ENCODE results near the gene SIT1.

SIT1 gene, protein sequence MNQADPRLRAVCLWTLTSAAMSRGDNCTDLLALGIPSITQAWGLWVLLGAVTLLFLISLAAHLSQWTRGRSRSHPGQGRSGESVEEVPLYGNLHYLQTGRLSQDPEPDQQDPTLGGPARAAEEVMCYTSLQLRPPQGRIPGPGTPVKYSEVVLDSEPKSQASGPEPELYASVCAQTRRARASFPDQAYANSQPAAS

DNA sequence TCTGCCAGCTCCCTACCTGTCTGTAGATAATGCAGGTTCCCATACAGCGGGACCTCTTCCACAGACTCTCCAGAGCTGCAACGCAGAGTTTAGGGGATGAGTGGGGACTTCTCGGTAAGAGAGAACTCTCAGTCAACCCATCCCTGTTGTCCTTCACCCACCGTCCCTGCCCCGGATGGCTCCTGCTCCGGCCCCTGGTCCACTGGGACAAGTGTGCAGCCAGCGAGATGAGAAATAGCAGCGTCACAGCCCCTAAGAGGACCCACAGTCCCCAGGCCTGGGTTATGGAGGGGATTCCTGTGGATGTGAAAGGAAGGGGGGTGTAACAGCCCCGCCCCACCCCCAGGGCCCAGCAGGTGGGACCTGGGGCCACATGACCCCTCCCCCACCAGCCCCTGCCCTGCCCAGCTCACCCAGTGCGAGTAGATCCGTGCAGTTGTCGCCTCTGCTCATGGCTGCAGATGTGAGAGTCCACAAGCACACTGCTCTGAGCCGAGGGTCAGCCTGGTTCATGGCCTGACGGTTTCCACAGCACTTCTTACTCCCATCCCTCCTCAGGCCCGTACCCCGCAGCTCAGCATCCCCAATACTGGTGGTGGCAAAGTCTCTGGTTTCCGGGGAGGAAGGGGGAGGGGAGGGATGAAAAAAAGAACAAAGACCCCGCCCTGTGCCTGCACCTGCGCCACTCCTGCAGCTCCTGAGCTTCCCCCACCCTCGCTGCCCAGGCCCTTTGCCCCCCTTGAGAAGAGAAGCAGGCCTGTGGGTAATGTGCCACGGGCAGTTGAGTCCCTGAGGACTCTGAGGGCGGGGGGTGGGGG lies at the start of gene SIT1:
SIT1 (minus strand) TSS at position 591 of the 818 bp plus-strand sequence; CDS start at position 513, 78 bp downstream.
- no peak for FAIRE-seq

DNA sequence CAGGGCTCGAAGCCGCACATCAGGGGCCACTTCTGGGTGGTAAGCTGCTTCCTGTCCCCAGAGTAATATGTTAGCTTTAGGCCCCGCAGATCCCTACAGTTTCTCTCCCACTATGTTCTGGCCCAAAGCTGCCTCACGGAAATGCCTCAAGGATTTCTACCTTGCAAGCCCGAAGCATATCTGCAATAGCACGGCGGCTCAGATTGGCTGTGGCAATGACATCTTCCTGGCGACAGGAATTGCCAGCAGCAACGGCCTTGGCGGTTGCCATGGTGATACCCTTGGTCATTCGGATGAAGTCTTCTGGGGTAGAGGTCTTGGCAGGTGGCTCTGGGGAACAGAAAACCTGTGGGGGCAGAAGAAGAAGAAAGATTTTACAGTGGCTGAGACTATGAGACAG lies 49.3 kb upstream of the SIT1 start:
- DNase-seq (ENCODE audit: low spot score) (no peak), FAIRE-seq (no peak)

More for the DNA sequence above, at the start of gene SIT1:
- DNase-seq (ENCODE audit: low spot score): no peak

DNA sequence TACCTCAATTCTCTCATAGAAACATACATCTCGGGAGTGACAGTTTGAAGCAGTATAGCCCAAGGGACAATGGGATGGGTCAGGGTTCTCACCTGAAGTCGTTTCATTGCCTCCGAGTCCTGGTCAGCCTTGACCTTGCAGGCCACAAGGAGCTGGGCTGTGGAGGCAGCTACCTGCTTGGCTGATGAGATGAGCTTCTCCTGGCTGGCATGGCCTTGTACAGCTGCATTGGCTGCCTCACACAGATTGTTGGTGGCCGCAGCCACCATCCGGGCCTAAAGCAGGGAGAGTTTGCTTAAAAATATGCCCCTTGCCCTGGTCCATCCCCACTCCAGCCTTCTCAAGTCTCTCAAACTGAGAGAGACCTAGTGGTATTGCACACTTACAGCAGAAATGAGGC lies 47.5 kb upstream of the SIT1 start:
- FAIRE-seq (no peak), DNase-seq (ENCODE audit: low spot score) (no peak)

DNA sequence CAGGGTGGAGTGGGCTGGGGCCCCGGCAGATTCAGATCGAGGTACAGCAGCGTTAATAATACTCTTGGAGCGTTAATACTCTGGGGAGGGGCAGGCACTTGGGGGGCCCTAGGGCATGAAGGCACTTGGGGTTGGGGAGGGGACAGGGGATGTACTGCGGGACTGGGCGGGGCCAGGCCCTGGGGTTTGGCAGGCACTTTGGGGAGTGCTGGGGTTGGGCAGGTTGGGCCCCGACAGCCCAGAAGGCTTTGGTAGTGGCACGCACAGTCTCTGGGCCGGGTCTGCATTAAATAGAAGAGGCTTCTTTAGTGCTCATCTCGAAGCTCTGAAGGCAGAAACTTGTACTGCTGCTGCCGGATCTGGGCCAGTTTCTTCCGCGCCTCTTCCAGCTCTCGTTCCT lies 46.8 kb upstream of the SIT1 start:
- FAIRE-seq: no peak
- DNase-seq (ENCODE audit: low spot score): no peak

DNA sequence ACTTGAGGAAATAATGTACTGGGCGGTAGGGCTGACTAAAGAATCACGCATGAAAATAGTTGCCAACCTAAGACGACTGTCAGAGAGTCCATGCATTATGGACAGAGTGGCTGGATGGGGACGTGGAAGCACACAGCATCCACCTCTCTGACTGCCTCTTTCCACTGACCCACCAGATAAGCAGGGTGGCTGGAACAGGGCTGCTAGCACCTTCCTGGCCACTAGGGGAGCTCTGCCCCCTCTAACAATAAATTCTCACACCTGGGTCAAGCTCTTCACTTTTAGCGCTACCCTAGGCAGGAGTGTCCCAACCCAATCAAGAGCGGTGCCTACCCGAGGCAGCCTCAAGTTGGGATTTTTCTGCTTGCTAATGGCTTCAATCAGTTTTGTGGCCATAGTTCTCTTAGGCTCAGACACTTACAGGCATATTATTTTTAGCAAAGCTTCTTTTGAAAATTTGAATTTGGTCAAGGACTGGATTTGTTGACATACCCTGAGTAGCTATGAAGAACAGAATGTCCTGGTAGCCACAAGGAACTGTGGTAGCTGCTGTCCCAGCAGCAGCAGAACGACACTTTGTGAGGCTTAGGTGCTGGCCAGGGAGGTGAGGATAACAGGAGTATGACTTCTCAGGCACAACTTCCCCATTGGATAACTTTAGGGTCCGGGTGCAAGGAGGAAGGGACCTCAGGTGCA lies 45.9 kb upstream of the SIT1 start:
- FAIRE-seq (no peak), DNase-seq (ENCODE audit: low spot score) (peak; percentile 29)

DNA sequence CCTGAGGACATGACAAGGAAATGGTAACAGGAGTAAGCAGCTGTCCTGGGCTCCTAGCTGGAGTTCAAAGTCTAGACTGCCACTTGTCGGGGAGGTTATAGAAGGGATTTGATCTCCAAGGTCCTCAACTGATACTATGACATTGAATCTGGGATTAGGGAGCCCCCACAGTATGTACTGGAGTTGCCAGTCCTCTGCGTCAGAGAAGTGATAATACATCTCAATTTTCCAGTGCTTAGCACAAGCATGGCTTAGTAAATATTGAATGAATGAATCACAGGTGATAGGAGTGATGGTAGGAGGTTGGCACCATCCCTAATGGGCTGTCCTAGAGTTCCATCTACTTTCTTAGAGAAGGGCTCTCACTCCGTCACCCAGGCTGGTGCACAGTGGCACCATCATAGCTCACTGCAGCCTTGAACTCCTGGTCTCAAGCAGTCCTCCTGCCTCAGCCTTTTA lies 45.2 kb upstream of the SIT1 start:
- FAIRE-seq: no peak
- DNase-seq (ENCODE audit: low spot score): no peak

DNA sequence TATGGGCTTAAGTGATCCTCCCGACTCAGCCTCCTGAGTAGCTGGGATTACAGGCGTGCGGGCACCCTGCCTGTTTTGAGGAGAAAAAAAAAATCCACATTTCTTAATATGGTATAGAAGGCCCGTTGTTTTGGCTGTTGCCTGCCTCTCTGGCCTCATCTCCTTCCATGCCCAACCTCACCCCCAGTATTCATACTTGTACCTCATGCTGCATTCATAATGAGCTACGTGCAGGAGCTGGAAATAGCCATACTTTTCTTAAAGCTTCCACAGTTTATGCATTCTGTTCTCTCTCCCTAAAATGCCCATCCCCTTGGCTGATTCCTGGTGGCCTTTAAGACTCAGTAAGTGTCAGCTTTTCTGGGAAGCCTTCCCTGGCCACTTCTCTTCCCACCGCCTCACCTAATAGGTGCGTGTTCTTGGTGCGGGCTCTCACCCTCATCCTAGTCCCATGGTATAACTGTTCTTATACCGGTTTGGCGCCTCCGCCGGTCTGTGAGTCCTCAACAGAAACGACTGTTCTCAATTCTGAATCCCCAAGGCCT lies 41.1 kb upstream of the SIT1 start:
- DNase-seq (ENCODE audit: low spot score) (no peak), FAIRE-seq (no peak)

DNA sequence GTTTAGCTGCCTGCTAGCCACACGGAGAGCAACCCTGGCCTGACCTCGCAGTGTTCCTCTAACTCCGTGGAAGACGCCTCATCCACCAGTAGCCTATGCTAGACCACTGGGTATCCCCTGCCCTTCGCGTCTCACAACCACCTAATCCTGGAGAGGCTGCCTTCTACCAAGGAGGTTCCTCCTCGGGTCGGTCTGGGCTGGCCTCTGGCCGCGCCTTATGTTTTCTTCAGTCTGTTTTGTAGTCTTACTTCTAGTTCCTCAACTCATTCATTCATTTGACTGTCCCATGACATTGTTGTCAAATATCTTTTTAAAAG lies 40.6 kb upstream of the SIT1 start:
- FAIRE-seq: no peak
- no peak for DNase-seq (ENCODE audit: low spot score)

DNA sequence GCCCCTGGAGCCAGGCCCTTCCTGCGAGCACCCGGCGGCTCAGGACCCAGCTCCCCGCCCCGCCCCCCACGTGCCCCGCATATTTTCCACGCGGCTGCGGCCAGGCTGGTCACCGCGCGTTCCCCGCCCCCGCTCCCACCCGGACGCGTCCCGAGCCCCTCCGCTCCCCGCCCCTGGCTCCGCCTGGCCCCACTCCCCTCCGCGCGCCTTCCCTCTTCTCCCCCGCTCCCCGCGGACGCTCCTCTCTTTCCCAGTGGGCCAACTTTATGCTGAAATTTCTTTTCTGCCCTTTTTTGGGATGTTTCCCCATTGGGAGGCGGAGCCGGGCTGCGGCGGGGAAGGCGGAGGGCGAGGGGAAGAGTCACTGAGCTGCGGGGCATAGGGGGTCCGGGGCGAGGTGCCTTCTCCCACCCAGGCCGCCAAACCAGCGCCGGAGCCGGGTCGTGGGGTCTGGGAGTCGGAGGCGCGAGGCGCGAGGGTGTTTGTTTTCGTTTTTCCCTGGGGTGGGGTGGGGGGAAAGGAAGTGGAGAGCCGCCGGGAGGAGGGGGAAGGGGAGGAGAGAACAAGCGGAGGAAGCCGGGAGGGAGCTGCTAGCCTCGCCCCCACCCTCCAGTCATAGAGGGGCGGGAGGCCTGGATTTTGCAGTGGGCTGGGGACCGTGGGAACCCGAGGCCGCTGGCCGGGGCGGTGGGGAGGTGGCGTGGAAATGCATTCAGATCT lies 40.0 kb upstream of the SIT1 start:
- FAIRE-seq: no peak
- no peak for DNase-seq (ENCODE audit: low spot score)

DNA sequence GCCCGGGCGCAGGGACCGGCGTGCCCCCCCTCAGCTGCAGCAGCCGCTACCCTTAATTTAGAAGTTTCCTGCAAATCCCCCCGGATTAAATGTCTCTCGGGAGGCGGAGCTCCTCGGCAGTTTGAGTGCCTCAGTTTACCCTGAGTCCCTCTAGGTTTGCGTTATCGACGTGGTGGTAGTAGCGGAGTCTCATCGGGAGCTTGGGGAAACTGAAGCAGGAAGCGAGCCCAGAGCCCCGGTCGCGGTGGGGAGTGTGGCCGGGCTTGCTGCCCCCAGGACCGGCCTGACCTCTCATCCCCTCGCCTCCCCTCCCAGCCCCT lies 39.5 kb upstream of the SIT1 start:
- no peak for DNase-seq (ENCODE audit: low spot score)
- FAIRE-seq: no peak

DNA sequence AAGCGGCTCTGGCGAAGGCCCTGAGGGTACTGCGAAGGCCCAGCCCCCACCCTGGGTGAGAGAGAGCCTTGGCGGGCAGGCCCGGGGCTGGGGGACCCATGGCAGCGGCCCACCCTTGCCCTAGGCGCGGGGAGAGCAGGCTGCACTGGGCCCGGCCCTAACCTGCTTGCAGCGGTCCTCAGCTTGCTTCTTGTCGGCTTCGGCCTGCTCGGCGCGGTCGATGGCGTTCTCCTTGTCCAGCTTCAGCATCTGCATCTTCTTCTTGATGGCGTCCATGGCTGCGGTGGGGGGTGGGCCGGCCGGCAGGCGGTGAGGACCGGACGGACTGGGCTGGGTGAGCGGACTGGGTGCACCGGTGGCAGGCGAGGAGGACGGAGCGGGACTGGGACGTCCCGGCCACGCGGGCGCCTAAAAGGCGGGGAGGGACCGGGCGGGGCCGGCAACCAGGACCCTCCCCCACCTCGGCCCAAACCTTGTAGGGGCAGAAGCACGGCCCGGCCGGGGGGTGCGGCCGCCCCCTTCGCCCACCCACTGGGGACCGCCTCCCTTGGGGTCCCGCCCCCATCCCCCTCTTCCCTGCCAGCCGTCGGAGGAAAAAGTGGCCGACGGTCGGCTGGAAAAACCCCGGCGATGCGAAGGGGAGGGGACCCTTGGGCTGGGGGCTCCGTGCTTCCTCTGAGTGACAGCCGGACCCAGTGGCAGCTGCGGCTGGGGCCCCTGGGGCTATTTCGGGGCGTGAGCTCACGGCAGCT lies 39.0 kb upstream of the SIT1 start, which contains the start of gene TPM2:
TPM2 (minus strand) TSS at position 384 of the 752 bp plus-strand sequence; CDS start at position 276, 108 bp downstream.
- FAIRE-seq (no peak), DNase-seq (ENCODE audit: low spot score) (no peak)

DNA sequence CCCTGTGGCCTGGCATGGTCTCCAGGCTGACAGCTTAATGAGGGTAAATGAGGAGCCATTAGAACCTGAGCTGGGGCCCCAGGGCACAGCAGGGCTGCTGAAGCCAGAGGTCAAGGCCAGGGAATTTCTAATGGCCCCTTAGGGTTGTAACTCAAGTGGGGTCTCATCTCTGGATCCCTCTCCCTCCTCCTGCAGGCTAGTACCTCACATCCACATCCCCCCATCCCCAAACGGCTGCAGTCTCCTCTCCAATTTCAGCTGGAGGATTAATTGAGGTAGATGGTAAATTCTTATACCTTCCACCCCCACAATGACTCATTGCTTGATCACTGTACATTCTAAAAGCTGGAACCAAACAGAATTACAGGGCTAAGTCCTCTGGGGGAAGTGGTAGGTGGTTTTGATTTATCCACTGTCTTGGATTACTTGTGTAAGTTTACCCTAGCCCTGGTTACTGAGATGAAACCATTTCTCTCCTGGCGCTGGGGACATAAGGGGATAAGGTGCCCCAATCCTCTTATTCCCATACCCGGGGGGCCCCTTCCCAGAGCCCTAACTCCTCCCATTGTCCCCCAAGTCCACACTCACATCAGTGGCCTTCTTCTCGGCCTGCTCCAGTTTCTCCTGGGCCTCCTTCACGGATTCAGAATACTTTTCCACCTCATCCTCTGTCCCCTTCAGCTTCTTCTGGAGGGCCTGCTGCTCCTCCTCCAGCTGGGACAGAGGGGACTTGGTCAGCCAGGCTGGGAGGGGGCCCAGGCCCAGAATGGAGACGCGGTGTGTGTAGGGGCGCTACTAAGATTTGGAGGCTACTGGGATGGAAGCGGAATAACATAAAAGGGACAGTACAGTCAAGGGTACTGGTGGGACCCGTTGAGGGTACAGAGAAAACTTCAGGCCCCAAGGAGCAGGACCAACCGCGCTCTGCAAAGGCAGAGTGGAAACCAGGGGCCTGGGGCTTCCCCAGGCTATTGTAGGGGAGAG lies 38.1 kb upstream of the SIT1 start:
- DNase-seq (ENCODE audit: low spot score) (peak; percentile 78), FAIRE-seq (peak; percentile 86)

DNA sequence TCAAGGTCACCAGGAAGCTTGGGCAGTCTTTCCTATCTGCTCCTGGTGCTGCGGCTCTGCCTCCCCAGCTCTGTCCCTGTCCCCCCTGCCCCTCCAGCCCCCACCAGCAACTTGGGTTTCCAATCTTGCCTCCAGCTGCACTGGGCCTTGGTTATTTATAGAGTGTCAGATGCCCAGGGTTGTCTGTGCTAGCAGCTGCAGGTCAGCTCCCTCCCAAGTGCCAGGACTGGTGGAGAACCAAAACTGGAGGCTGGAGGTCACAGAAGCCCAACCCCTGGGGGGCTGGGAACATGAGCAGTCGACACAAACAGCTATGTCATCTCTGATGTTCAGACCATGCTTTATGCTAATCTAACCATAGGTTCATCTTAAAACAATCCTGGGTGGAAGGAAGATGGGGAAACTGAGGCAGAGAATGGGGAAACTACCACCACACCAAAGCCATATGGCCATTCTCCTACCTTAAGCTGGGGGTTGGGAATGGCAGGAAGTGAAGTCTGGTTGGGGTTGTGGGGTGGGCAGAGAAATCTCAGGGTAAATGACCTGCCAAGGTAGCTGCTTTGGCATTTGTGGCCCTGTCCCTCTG lies 37.3 kb upstream of the SIT1 start:
- DNase-seq (ENCODE audit: low spot score) (no peak), FAIRE-seq (no peak)

DNA sequence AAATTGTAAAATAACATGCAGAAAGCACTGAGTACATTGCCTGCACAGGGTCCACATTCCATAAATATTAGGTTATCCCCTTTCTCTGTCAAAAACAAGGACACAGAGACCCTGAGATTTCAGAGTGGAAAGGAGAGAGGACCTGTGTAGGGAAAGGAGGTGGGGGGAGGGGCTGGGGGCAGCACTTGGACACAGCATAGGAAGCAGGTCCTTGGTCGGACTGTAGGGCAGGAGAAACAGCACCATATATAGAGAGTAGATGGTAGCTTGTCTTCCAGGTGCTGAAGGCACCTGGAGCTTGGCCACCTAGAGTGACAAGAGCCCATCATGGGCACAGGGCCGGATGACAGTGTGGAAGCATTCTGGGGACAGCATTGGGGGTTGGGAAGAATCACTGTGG lies 36.6 kb upstream of the SIT1 start:
- FAIRE-seq: no peak

DNA sequence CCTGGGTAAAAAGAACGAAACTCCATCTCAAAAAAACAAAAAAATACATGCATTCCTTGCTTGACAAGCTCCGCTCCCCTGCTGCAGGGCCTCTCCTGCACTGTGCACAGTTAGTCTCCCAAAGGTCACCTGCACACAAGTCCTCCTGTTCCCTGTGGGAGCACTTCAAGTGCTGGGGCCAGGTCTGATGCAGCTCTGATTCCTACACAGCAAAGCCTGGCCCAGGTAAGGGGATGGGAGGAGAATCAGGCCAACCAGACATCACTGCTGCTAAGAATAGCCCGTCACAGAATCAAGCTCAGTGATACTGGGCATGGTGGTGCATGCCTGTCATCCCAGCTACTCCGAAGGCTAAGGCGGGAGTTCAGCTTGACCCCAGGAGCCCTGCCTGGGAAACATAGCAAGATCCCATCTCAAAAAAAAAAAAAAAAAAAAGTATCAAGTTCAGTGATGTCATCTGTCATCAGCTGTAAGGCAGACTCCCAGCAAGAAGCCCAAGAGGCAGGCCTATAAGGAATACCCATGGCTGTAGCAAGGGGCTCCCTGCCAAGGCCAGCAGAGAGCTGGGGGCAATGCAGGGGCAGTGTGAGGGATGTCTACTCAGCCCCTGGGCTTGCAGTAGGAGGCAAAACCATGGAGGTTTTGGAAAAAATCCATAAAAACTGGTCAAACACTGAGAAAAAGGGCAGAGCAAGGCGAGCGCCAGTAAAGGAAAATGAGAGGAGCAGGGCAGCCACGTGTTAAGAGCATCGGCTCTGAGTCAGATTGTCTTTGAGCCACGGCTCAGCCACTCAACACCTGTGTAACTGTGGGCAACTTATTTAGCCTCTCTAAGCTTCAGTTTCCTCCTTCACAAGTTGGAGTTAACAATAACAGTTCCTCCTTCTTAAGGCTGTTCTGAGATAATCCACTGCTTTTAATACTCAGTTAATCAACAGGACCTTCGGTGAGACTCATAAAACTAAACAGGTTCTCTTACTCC lies 35.8 kb upstream of the SIT1 start:
- DNase-seq (ENCODE audit: low spot score) (no peak), FAIRE-seq (no peak)

More for the DNA sequence above, 36.6 kb upstream of the SIT1 start:
- no peak for DNase-seq (ENCODE audit: low spot score)

DNA sequence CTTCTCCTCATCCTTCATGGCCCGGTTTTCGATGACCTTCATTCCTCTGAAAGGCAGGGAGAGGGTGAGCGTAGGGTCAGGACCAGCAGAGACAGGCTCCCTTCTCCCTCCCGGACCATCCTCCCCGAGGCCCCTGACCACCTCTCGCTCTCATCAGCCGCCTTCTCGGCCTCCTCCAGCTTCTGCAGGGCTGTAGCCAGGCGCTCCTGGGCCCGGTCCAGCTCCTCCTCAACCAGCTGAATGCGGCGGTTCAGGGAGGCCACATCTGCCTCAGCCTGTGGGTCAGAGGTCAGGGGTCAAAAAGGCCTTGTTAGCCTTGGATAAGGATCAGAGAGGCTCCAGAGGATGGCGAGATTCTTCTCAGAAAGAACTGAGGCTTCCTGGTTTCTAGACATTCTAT lies 34.8 kb upstream of the SIT1 start:
- DNase-seq (ENCODE audit: low spot score) (no peak), FAIRE-seq (no peak)

DNA sequence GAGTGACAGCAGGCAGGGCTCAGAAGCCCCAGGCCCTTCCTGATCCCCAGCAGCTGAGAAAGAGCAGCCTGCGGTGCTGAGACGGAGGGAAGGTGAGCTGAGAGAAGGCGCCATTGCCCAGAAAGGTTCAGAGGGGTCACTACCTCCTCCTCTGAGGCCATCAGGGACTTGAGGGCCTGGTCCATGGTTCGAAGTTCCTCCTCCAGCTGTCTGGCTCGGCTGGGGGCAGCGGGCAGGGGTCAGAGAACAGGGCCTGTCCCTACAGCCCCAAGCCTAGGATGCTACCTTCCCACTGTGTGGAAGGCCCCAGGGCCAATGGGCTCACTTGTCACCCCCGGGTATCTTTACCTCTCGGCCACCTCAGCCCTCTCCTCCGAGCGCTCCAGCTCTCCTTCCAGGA lies 34.2 kb upstream of the SIT1 start:
- no peak for FAIRE-seq
- DNase-seq (ENCODE audit: low spot score): no peak

DNA sequence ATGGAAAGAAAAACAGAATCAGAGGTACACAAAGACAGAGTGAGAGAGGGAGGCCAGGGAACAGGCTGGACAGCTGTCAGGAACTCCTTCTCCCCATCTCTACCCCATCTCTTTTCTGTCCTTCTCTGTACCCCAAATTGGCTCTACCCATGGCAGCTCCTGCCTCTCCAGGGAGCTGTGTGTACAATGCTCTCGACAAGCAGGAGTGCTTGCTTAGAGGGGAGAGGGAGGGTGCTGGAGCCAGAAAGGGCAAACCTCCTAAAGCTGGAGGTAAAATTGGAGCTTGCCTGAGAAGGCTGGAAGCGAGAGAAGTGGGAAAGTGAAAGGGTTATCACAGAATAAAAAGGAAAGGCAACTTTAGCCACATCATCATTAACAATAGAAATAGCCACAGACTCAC lies 32.6 kb upstream of the SIT1 start:
- FAIRE-seq (no peak), DNase-seq (ENCODE audit: low spot score) (no peak)
